GM12892 (cell line): ENCODE results near the gene ZNF577.
"Not testable (repeated sequence)": the region's sequence is repeated elsewhere in the genome, so short reads cannot be mapped to it uniquely, and the experiment has no call there.

Source experiments
- POLR2A ChIP-seq: IDR thresholded peaks from 2 replicates; pipeline ENCODE4 v1.6.1; 2011; ENCODE audit warnings: low read depth, low read length, control low read depth
- POLR2AphosphoS5 ChIP-seq: IDR thresholded peaks from 2 replicates; pipeline ENCODE4 v1.6.1; 2011; ENCODE audit warnings: low read depth, low read length, control low read depth
- TAF1 ChIP-seq: IDR thresholded peaks from 2 replicates; pipeline ENCODE4 v1.6.1; 2011; ENCODE audit warnings: low read depth, mild to moderate bottlenecking, control low read depth, low read length, borderline replicate concordance

GRCh38 chr19:51907981-51908380 lies 20.2 kb upstream of the ZNF577 start:
- TF ChIP-seq POLR2A, POLR2AphosphoS5, TAF1: not testable (repeated sequence)
